HepG2 (cell line): ENCODE results near the gene ITGB2. TPM values are rescaled to one million over a fixed set of nuclear protein-coding genes. Genes with fewer than 3 reads are reported as not detected.

Experiments used
- ATAC-seq: fragments of 200-7000 bp; cut with Tn5 transposase; 3 replicates; pipeline ENCODE4 v1.9.1; 2020; ENCODE audit warnings: mild to moderate bottlenecking, moderate library complexity
- BruUV-seq: library from RNA; stranded (reverse); fragments of 400-500 nt; replicated peaks from 2 replicates; lab custom pipeline; 2021; lab: Mats Ljungman, UMichigan
- CTCF ChIA-PET: fragments of 300-600 bp; formaldehyde crosslinking; extraction: SDS; loops from one replicate; lab custom pipeline; 2021; ENCODE audit warnings: low total read pairs, inconsistent platforms, low intra/inter-chr PET ratio; lab: Yijun Ruan, JAX
- POLR2A ChIA-PET: fragments of 350-600 bp; sonication (Branson Sonifier 250); formaldehyde crosslinking; loops from one replicate; lab custom pipeline; 2020; ENCODE audit warnings: antibody characterized with exemption, inconsistent platforms; lab: Yijun Ruan, JAX
- DNase-seq: peaks from one replicate; pipeline ENCODE4 v3.0.0-alpha.2; 2015; ENCODE audit warnings: low spot score
- FAIRE-seq: peaks from 3 replicates; lab custom pipeline; 2011; peaks lifted over from hg19 to GRCh38; lab: Jason Lieb, UNC
- H2AFZ ChIP-seq: one replicate; pipeline ENCODE4 v1.6.1; 2011; ENCODE audit warnings: low read length, inconsistent platforms
- H3K27ac ChIP-seq: fragments of 300-600 bp; 3 replicates; pipeline ENCODE4 v1.8.0; 2011; ENCODE audit warnings: mixed run types, mild to moderate bottlenecking, mixed read lengths, low read length, inconsistent platforms; ENCODE audit not compliant: insufficient read depth; ENCODE audit errors: extremely low read length
- H3K27me3 ChIP-seq, 2 experiments: fragments of 200-600 bp in 1 of 2; 2 replicates in 1 of 2; 3 replicates in 1 of 2; pipeline versions ENCODE4 v1.6.0 to v1.8.0; 2011; ENCODE audit warnings: low read length in 2 of 2, mild to moderate bottlenecking in 2 of 2, moderate library complexity in 2 of 2, inconsistent platforms in 1 of 2; ENCODE audit not compliant: insufficient read depth in 2 of 2, control insufficient read depth in 1 of 2
- H3K36me3 ChIP-seq, 2 experiments: fragments of 200-600 bp in 1 of 2; replicated peaks in 1 of 2; 2 replicates in 1 of 2; 3 replicates in 1 of 2; pipeline versions ENCODE4 v1.5.1 to v1.8.0; 2011; ENCODE audit warnings: low read length in 2 of 2, inconsistent platforms in 1 of 2; ENCODE audit not compliant: insufficient read depth in 2 of 2, control insufficient read depth in 1 of 2
- H3K4me1 ChIP-seq: 2 replicates; pipeline ENCODE4 v1.5.1; 2012; ENCODE audit warnings: low read length, inconsistent platforms; ENCODE audit not compliant: insufficient read depth
- H3K4me2 ChIP-seq: 2 replicates; pipeline ENCODE4 v1.6.0; 2011; ENCODE audit warnings: low read depth, low read length, inconsistent platforms
- H3K4me3 ChIP-seq, 3 experiments: fragments of 200-600 bp in 1 of 3; sonication (generic), shearing (Covaris generic) in 1 of 3; replicated peaks in 1 of 3; 2 replicates each; pipeline ENCODE4 v1.5.1; 2011 to 2016; ENCODE audit warnings: low read length in 3 of 3, inconsistent platforms in 2 of 3, low read depth in 2 of 3, mild to moderate bottlenecking in 2 of 3, control low read depth in 1 of 3, mixed read lengths in 1 of 3; ENCODE audit not compliant: insufficient read depth in 1 of 3
- H3K79me2 ChIP-seq: one replicate; pipeline ENCODE4 v1.6.1; 2011; ENCODE audit warnings: low read length, inconsistent platforms; ENCODE audit not compliant: insufficient read depth
- H3K9ac ChIP-seq: 2 replicates; pipeline ENCODE4 v1.6.0; 2011; ENCODE audit warnings: mild to moderate bottlenecking, low read depth, low read length, inconsistent platforms; ENCODE audit not compliant: insufficient read depth
- H3K9me3 ChIP-seq: 2 replicates; pipeline ENCODE4 v1.5.1; 2012; ENCODE audit warnings: mild to moderate bottlenecking, low read length
- H4K20me1 ChIP-seq: 2 replicates; pipeline ENCODE4 v1.6.0; 2011; ENCODE audit warnings: inconsistent platforms, mild to moderate bottlenecking, low read length, moderate library complexity; ENCODE audit not compliant: insufficient read depth
- AGO1 ChIP-seq: fragments of 200-400 bp; formaldehyde crosslinking; IDR thresholded peaks from 2 replicates; pipeline ENCODE4 v1.6.1; 2017; ENCODE audit warnings: mild to moderate bottlenecking, low read depth, low read length, moderate library complexity; ENCODE audit not compliant: poor library complexity, severe bottlenecking
- AGO2 ChIP-seq: fragments of 200-400 bp; formaldehyde crosslinking; optimal IDR thresholded peaks from 2 replicates; pipeline ENCODE3; 2017; ENCODE audit warnings: mild to moderate bottlenecking, low read depth, low read length, moderate library complexity
- ARID2 ChIP-seq: sonication (generic); formaldehyde crosslinking; IDR thresholded peaks from 2 replicates; pipeline ENCODE4 v1.8.1; 2022; ENCODE audit warnings: mild to moderate bottlenecking, missing genetic modification reagents, borderline replicate concordance
- GZF1 ChIP-seq: sonication (generic); formaldehyde crosslinking; IDR thresholded peaks from 2 replicates; pipeline ENCODE4 v1.5.1; 2020; ENCODE audit warnings: mild to moderate bottlenecking, missing genetic modification reagents
- POLR2A ChIP-seq, 2 experiments: IDR thresholded peaks; 2 replicates each; pipeline ENCODE4 v1.6.1; 2011; ENCODE audit warnings: low read depth in 2 of 2, low read length in 2 of 2, mild to moderate bottlenecking in 1 of 2, moderate library complexity in 1 of 2; ENCODE audit not compliant: insufficient read depth in 1 of 2
- POLR2G ChIP-seq: fragments of 200-400 bp; formaldehyde crosslinking; IDR thresholded peaks from 2 replicates; pipeline ENCODE4 v1.6.1; 2018; ENCODE audit warnings: mild to moderate bottlenecking, low read depth, low read length, moderate library complexity
- RBM22 ChIP-seq: fragments of 200-400 bp; formaldehyde crosslinking; optimal IDR thresholded peaks from 2 replicates; pipeline ENCODE3; 2017; ENCODE audit warnings: mild to moderate bottlenecking, low read length, moderate library complexity
- ZNF224 ChIP-seq: sonication (generic); formaldehyde crosslinking; IDR thresholded peaks from 2 replicates; pipeline ENCODE4 v1.5.0; 2020; ENCODE audit warnings: mild to moderate bottlenecking, missing genetic modification reagents
- WGBS: methylation state at CpG from one replicate; pipeline ENCODE4 v1.1.6; 2017; ENCODE audit warnings: low lambda C conversion rate; 5-methylcytosine and 5-hydroxymethylcytosine counted together
- in situ Hi-C: cut with HindIII; loops from 2 replicates; pipeline ENCODE4 v1.10.0; 2017; ENCODE audit warnings: low pct_unique_long_range_greater_than_20kb; ENCODE audit not compliant: extremely low pct_ligation_motif_present
- intact Hi-C: fragments of 100-400 bp; cut with micrococcal nuclease; formaldehyde crosslinking; loops from one replicate; pipeline ENCODE4 v1.10.0; 2022; ENCODE audit not compliant: unreplicated experiment
- polyA plus RNA-seq, 8 experiments: library from polyadenylated mRNA; depleted of rRNA in 3 of 8; stranded (reverse) in 7 of 8; unstranded in 1 of 8; fragments of >200 nt; fragmentation: Illumina TruSeq in 4 of 8; extraction: Trizol in 4 of 8; gene quantifications; 2 replicates each; pipeline versions ENCODE4 v1.2.1 to v1.2.3, GENCODE V29; 2011 to 2016; ENCODE audit warnings: low read depth in 4 of 8, missing spikeins in 1 of 8, mixed read lengths in 1 of 8; ENCODE audit not compliant: insufficient read depth in 1 of 8
- total RNA-seq, 5 experiments: library from RNA; depleted of rRNA; stranded (reverse); fragments of >200 nt; fragmentation: Illumina TruSeq; extraction: Trizol; gene quantifications; 2 replicates each; pipeline ENCODE4 v1.2.3, GENCODE V29; 2016; ENCODE audit warnings: low read depth in 1 of 5
- TF ChIP-seq, protein P1 (sequence below): sonication (generic); formaldehyde crosslinking; IDR thresholded peaks from 2 replicates; pipeline ENCODE4 v1.4.0; 2020; ENCODE audit warnings: missing genetic modification reagents

The ITGB2 gene
- total and polyA plus RNA-seq, 2 of the 13 experiments (the other 11 are each of a cell fraction or from before 2014, with no cell fraction given), result 4.2 to 18.0 TPM

DNA sequence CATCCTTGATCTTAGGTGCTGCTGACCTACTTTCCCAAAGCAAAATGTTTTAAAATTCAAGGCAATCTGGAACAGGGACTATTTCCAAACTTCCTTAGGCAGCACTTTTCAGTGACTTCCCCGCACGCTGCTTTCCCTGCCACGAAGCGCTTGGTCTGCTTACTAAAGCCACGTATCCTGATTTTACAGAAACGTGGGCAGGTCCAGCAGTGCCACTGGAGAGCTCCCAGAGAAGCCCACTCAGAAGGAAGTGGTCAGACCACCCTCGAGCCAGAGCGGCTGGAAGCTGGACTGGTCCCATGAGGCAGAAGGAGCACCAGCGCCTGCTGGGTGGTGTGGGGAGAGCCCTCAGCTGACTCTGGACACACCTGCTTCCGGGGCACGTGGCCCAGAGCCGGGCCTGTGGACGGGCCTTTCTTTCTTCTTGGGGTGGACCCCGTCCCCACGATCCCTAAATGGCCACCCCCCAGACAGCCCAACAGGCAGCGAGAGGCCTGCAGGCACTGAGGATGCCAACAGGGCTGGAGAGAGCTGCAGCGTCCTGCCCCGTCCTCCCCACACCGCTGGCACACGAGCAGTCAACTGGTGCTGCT lies 70.4 kb downstream of the ITGB2 start:
- H3K27me3 ChIP-seq, result no peaks in the 10 kb centered on the region
- no TSS peak for BruUV-seq
- intact Hi-C loops (no loop called here), in situ Hi-C loops (no loop called here)
- H3K27ac ChIP-seq, result no peak overlapping the region
- H3K9me3 ChIP-seq, result no peaks in the 10 kb centered on the region
- POLR2A ChIA-PET, result interaction anchor here (1.4 kb wide), 1 partner anchor 19 kb away, joined by 5 read pairs; no protein-coding TSS in a partner anchor
- TF ChIP-seq AGO1 (peak; percentile 79), AGO2 (peak; percentile 30), ARID2 (no peak), RBM22 (peak; percentile 56), POLR2G (0 out of 2 replicates have a peak, but pooled peaks have one; percentile 19), POLR2A (IDR thresholded peaks at IDR 0.05; ENCODE audit: insufficient read depth in 1 of 2, low read depth in 2 of 2, low read length in 2 of 2) (0 out of 4 replicates have a peak, but pooled peaks of 1 of the 2 experiments have one; percentile 13), ZNF224 (CRISPR knock-in tag) (no peak)
- H3K4me1 ChIP-seq, result peaks cover 64% of the 10 kb centered on the region
- H3K4me2 ChIP-seq, result no peak overlapping the region
- CTCF ChIA-PET, result no interaction called here
- DNase-seq (no peak), ATAC-seq (no peak), FAIRE-seq (no peak)
- no peak overlapping the region for H2AFZ ChIP-seq
- H4K20me1 ChIP-seq, result peaks cover 70% of the 10 kb centered on the region
- WGBS, result 93% methylated on average over 13 of the region's 20 CpGs
- peaks cover 23% of the 10 kb centered on the region for H3K79me2 ChIP-seq
- no peak overlapping the region for H3K4me3 ChIP-seq
- no peak overlapping the region for H3K9ac ChIP-seq
- H3K36me3 ChIP-seq, result peaks cover 38 to 63% of the 10 kb centered on the region in 2 experiments

DNA sequence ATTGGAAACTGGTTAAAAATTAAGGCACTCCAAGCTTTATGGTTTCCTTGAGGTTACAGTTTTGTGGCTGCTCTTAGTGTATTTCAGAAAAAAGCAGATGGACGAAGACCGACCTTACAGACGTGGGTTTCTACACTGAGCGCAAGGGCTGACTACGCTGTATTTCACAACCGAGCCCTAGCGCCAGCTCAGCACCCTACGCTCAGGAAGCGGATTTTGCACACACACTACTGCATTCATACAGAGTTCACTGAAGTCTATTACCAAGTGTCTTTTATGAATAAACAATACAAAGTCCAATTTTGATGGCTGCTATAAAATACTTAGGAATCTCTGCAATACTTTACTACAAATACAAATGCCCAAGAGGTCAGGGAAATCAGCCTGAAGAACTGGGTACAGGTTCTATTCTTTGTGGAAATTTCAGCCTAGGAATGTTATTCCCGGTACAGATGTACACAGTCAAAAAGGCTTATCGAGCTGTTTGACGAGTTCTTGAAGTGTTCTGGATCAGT lies 71.0 kb downstream of the ITGB2 start:
- intact Hi-C loops (loop anchor here (10.0 kb wide), 1 partner anchor 65 kb away; no protein-coding TSS in a partner anchor), in situ Hi-C loops (loop anchor here (5.0 kb wide), 2 partner anchors 47 to 63 kb away; partner anchors contain the start of gene UBE2G2)
- TF ChIP-seq, protein P1, sequence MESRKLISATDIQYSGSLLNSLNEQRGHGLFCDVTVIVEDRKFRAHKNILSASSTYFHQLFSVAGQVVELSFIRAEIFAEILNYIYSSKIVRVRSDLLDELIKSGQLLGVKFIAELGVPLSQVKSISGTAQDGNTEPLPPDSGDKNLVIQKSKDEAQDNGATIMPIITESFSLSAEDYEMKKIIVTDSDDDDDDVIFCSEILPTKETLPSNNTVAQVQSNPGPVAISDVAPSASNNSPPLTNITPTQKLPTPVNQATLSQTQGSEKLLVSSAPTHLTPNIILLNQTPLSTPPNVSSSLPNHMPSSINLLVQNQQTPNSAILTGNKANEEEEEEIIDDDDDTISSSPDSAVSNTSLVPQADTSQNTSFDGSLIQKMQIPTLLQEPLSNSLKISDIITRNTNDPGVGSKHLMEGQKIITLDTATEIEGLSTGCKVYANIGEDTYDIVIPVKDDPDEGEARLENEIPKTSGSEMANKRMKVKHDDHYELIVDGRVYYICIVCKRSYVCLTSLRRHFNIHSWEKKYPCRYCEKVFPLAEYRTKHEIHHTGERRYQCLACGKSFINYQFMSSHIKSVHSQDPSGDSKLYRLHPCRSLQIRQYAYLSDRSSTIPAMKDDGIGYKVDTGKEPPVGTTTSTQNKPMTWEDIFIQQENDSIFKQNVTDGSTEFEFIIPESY (CRISPR knock-in tag), result peak; percentile 94
- no peak for TF ChIP-seq GZF1 (CRISPR knock-in tag)
- no peak overlapping the region for H2AFZ ChIP-seq
- ChIA-PET POLR2A (no interaction called here), CTCF (no interaction called here)
- H3K79me2 ChIP-seq, result peaks cover 16% of the 10 kb centered on the region
- no TSS peak for BruUV-seq
- 92% methylated on average over 12 of the region's 12 CpGs for WGBS
- DNase-seq, result no peak
- peaks cover 64% of the 10 kb centered on the region for H4K20me1 ChIP-seq
- H3K4me2 ChIP-seq, result no peak overlapping the region
- peaks cover 32 to 57% of the 10 kb centered on the region in 2 experiments for H3K36me3 ChIP-seq
- H3K27ac ChIP-seq, result no peak overlapping the region
- no peak overlapping the region for H3K4me3 ChIP-seq
- no peak for FAIRE-seq
- no peak overlapping the region for H3K9ac ChIP-seq
- no peak for ATAC-seq
- no peaks in the 10 kb centered on the region for H3K9me3 ChIP-seq
- H3K4me1 ChIP-seq, result peaks cover 70% of the 10 kb centered on the region
- no peaks in the 10 kb centered on the region for H3K27me3 ChIP-seq
